A673 (cell line): ENCODE data around the gene ARHGAP15. TPM values are rescaled to one million over a fixed set of nuclear protein-coding genes. Genes with fewer than 3 reads are reported as not detected.

Source experiments
- BruUV-seq: library from RNA; stranded (reverse); fragments of 400-500 nt; replicated peaks from 2 replicates; lab custom pipeline; 2021; lab: Mats Ljungman, UMichigan
- CTCF ChIA-PET: fragments of 300-600 bp; sonication (Branson Sonifier 250); formaldehyde crosslinking; loops from one replicate; lab custom pipeline; 2022; ENCODE audit warnings: antibody characterized with exemption; lab: Charles Lee
- POLR2A ChIA-PET: fragments of 300-600 bp; sonication (Branson Sonifier 250); formaldehyde crosslinking; loops from one replicate; lab custom pipeline; 2022; ENCODE audit warnings: antibody characterized with exemption; ENCODE audit not compliant: low non-redundant PET; lab: Charles Lee
- DNase-seq: peaks from one replicate; pipeline ENCODE4 v3.0.0-alpha.2; 2015; ENCODE audit warnings: low spot score
- H3K27ac ChIP-seq: fragments of 200-600 bp; sonication (generic); 2 replicates; pipeline ENCODE4 v1.5.1; 2016; ENCODE audit warnings: mixed run types, low read depth, mild to moderate bottlenecking, mixed read lengths, antibody characterized with exemption, low read length; ENCODE audit not compliant: poor library complexity, severe bottlenecking
- H3K27me3 ChIP-seq: fragments of 200-600 bp; sonication (generic); replicated peaks from 2 replicates; pipeline ENCODE4 v1.6.1; 2017; ENCODE audit warnings: mixed run types, low read depth, mild to moderate bottlenecking, mixed read lengths, antibody characterized with exemption, low read length; ENCODE audit not compliant: insufficient read depth, poor library complexity
- H3K36me3 ChIP-seq: fragments of 200-600 bp; sonication (generic); 2 replicates; pipeline ENCODE4 v1.6.1; 2016; ENCODE audit warnings: mixed run types, mild to moderate bottlenecking, mixed read lengths, antibody characterized with exemption, low read length; ENCODE audit not compliant: insufficient read depth, poor library complexity, severe bottlenecking
- H3K4me1 ChIP-seq: fragments of 200-600 bp; sonication (generic); 2 replicates; pipeline ENCODE4 v1.6.1; 2017; ENCODE audit warnings: mixed run types, mild to moderate bottlenecking, mixed read lengths, antibody characterized with exemption, low read length; ENCODE audit not compliant: insufficient read depth, poor library complexity, severe bottlenecking
- H3K4me3 ChIP-seq: fragments of 200-600 bp; sonication (generic); 2 replicates; pipeline ENCODE4 v1.5.1; 2016; ENCODE audit warnings: low read depth, mixed run types, mild to moderate bottlenecking, mixed read lengths, low read length; ENCODE audit not compliant: poor library complexity, severe bottlenecking
- H3K9me3 ChIP-seq: fragments of 200-600 bp; sonication (generic); 2 replicates; pipeline ENCODE4 v1.6.1; 2016; ENCODE audit warnings: mixed run types, low read depth, mild to moderate bottlenecking, mixed read lengths, antibody characterized with exemption, low read length; ENCODE audit not compliant: poor library complexity, severe bottlenecking
- EZH2 ChIP-seq: fragments of 200-600 bp; sonication (generic); IDR thresholded peaks from 2 replicates; pipeline ENCODE4 v1.6.1; 2017; ENCODE audit warnings: borderline replicate concordance, low read depth, mild to moderate bottlenecking, mixed read lengths, antibody characterized with exemption, low read length; ENCODE audit not compliant: poor library complexity, severe bottlenecking
- intact Hi-C: fragments of 100-400 bp; cut with micrococcal nuclease; formaldehyde crosslinking; loops from one replicate; pipeline ENCODE4 v1.10.0; 2022; ENCODE audit not compliant: unreplicated experiment
- total RNA-seq: library from RNA; stranded (reverse); gene quantifications from 2 replicates; pipeline ENCODE4 v1.2.3, GENCODE V29; 2021
- TF ChIP-seq, protein P1 (sequence below): fragments of 300-800, 200-600 bp; sonication (generic); conservative IDR thresholded peaks from 2 replicates; pipeline ENCODE4 v1.5.1; 2017; ENCODE audit warnings: low read depth, mild to moderate bottlenecking, antibody characterized with exemption, low read length, moderate library complexity, mixed read lengths

The ARHGAP15 gene
- total RNA-seq, 1 experiment from 2014 or later = not detected

DNA sequence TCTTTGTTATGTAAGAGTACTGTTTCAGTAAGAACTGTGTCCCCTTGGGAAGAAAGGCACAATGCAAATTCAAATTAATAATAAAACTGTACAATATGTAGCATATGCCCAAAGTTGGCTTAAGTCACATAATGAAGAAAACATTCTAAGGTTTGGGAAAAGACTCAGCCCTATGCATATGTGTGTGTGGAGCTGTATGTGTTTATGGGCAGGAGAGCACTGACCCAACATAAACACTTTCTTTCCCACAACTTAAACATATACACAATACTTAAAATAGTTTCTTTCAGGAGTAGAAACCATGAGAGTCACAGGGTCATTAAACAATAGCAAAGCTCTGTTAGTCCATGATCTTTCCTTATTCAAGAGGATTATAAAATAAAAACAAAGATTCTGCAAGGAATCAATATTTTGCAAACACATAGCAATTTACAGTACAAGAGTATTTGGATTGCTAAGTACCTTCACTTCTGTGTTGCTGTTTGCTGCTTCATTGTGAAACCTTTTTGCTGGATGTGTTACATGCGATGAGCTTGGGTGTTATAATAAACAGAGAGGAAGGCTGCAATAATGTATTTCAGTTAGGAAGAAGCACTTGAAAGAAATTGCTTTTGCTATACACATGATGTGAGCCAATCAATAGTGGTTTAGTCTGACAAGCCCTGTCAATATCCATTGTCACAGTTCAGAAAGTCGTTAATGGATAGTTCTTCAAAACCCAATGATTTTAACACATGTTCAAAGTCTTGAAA, 347.3 kb downstream of the ARHGAP15 start:
- BruUV-seq = no TSS peak
- peaks cover 29% of the 10 kb centered on the region for H3K4me1 ChIP-seq
- intact Hi-C loops = no loop called here
- no peak overlapping the region for H3K27ac ChIP-seq
- no peaks in the 10 kb centered on the region for H3K9me3 ChIP-seq
- no peaks in the 10 kb centered on the region for H3K36me3 ChIP-seq
- TF ChIP-seq, protein P1, sequence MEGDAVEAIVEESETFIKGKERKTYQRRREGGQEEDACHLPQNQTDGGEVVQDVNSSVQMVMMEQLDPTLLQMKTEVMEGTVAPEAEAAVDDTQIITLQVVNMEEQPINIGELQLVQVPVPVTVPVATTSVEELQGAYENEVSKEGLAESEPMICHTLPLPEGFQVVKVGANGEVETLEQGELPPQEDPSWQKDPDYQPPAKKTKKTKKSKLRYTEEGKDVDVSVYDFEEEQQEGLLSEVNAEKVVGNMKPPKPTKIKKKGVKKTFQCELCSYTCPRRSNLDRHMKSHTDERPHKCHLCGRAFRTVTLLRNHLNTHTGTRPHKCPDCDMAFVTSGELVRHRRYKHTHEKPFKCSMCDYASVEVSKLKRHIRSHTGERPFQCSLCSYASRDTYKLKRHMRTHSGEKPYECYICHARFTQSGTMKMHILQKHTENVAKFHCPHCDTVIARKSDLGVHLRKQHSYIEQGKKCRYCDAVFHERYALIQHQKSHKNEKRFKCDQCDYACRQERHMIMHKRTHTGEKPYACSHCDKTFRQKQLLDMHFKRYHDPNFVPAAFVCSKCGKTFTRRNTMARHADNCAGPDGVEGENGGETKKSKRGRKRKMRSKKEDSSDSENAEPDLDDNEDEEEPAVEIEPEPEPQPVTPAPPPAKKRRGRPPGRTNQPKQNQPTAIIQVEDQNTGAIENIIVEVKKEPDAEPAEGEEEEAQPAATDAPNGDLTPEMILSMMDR = no peak
- no peak for TF ChIP-seq EZH2
- ChIA-PET CTCF (no interaction called here), POLR2A (interaction anchor here (0.5 kb wide), 1 partner anchor 13 kb away, joined by 3 read pairs; no protein-coding TSS in a partner anchor)
- H3K4me3 ChIP-seq = no peak overlapping the region
- H3K27me3 ChIP-seq = no peaks in the 10 kb centered on the region
- no peak for DNase-seq

DNA sequence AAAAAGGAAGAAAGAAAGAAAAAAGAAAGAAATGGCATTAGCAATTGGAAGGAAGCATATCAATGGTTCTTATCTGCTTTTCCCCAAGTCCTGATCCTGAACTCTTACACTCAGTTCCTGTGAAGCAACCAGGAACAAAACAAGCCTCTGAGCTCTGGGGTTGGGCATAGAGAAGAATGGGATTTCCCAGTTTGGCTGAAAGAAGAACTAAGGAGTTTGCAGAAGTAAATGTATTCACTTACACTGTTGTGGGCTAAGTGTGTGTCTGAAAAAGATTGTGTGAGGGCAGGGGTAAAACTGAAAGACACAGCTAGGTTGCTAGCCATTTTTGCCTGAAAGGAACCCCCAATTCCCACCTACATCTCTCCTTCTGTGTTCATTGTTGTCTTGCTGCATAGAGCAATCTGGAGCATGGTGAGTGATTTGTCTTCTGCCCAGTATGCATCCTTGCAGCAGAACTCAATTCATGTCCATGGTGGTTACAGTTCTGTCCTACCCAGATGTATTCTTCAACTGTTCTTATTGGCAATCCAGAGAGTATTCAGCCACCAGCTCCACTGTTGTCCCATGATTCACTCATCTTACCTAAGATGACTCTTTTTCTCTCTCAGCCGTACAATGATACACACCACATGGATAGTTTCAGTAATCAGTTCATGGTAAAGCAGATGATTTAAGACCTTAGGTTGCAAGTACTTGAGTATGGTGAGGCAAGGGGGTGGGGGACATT, 348.7 kb downstream of the ARHGAP15 start:
- no peaks in the 10 kb centered on the region for H3K27me3 ChIP-seq
- ChIA-PET CTCF (no interaction called here), POLR2A (no interaction called here)
- H3K27ac ChIP-seq = no peak overlapping the region
- H3K4me1 ChIP-seq = peaks cover 41% of the 10 kb centered on the region
- DNase-seq = no peak
- H3K36me3 ChIP-seq = no peaks in the 10 kb centered on the region
- intact Hi-C loops = no loop called here
- H3K4me3 ChIP-seq = no peak overlapping the region
- TF ChIP-seq EZH2 = no peak
- TF ChIP-seq, protein P1 = no peak
- BruUV-seq = no TSS peak
- no peaks in the 10 kb centered on the region for H3K9me3 ChIP-seq

DNA sequence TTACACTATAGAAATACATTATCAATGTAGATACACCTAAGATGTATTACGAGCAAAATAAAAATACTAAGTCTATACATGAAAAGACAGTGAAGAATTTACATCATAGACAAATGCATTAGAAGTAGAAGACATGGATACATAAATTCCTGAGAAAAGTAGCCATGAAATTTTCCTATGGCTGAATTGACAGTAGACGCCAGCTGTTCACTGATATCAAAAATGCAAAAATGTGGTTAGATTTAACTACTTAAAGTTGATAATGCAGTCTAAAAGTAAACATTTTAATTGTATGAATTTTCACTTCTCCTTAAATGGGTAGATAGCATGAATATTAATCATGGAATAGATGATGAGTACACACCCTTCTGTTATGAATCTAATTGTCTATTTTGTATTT, 350.9 kb downstream of the ARHGAP15 start:
- Histone ChIP-seq H3K4me1 (peaks cover 49% of the 10 kb centered on the region), H3K27me3 (no peaks in the 10 kb centered on the region), H3K9me3 (no peaks in the 10 kb centered on the region), H3K36me3 (no peaks in the 10 kb centered on the region), H3K4me3 (no peak overlapping the region), H3K27ac (no peak overlapping the region)
- no peak for TF ChIP-seq EZH2
- TF ChIP-seq, protein P1 = no peak
- intact Hi-C loops = no loop called here
- POLR2A ChIA-PET = interaction anchor here (0.6 kb wide), 1 partner anchor 170 kb away, joined by 6 read pairs; no protein-coding TSS in a partner anchor
- no TSS peak for BruUV-seq
- DNase-seq = no peak
- CTCF ChIA-PET = no interaction called here
